NB4 (cell line): Measurements from ENCODE around the gene CORO1C.

Experiments used
- DNase-seq: peaks from one replicate; pipeline ENCODE4 v3.0.0; 2010; ENCODE audit warnings: low read depth
- H3K4me3 ChIP-seq: one replicate; pipeline ENCODE4 v1.5.1; 2011; ENCODE audit warnings: mild to moderate bottlenecking, low read depth, low read length, moderate library complexity
- CTCF ChIP-seq: IDR thresholded peaks from one replicate; pipeline ENCODE4 v1.5.1; 2012; ENCODE audit warnings: low read depth, low read length
- MAX ChIP-seq: IDR thresholded peaks from 2 replicates; pipeline ENCODE4 v1.6.1; 2011; ENCODE audit warnings: low read depth, low read length
- MYC ChIP-seq: IDR thresholded peaks from 2 replicates; pipeline ENCODE4 v1.6.1; 2011; ENCODE audit warnings: low read depth, low read length
- POLR2A ChIP-seq: IDR thresholded peaks from 2 replicates; pipeline ENCODE4 v1.6.1; 2011; ENCODE audit warnings: mild to moderate bottlenecking; ENCODE audit not compliant: insufficient read length; ENCODE audit errors: extremely low read depth

Gene CORO1C

GRCh38 chr12:108645686-108646599 is 85.4 kb downstream of the CORO1C start:
- no peak overlapping the region for H3K4me3 ChIP-seq
- no peak for TF ChIP-seq POLR2A
- TF ChIP-seq MYC: peak; percentile 24; the same call in 1 of the 2 replicates
- DNase-seq: no peak

- H3K4me3 ChIP-seq: no peak overlapping the region
- TF ChIP-seq MAX (no peak), POLR2A (no peak), CTCF (no peak), MYC (no peak)
- no peak for DNase-seq
Measured at GRCh38 chr12:108644811-108645120, 86.6 kb downstream of the CORO1C start.

GRCh38 chr12:108643941-108644810 is 87.1 kb downstream of the CORO1C start:
- H3K4me3 ChIP-seq: no peak overlapping the region
- no peak for TF ChIP-seq MAX
- no peak for TF ChIP-seq POLR2A
- TF ChIP-seq CTCF: no peak
- no peak for TF ChIP-seq MYC
- DNase-seq: no peak

- no peak for TF ChIP-seq MAX
- no peak for TF ChIP-seq POLR2A
- no peak for TF ChIP-seq MYC
- TF ChIP-seq CTCF: no peak
- DNase-seq: no peak
- H3K4me3 ChIP-seq: no peak overlapping the region
Measured at GRCh38 chr12:108642899-108643654, 88.2 kb downstream of the CORO1C start.

GRCh38 chr12:108642269-108642870 is 88.9 kb downstream of the CORO1C start:
- TF ChIP-seq CTCF (no peak), MAX (no peak), MYC (no peak), POLR2A (no peak)
- no peak overlapping the region for H3K4me3 ChIP-seq
- DNase-seq: no peak
